SK-MEL-5 (cell line): ENCODE results near the gene STAB1. TPM values are rescaled to one million over a fixed set of nuclear protein-coding genes. Genes with fewer than 3 reads are reported as not detected.

Source experiments
- DNase-seq: peaks from one replicate; pipeline ENCODE4 v3.0.0-alpha.2; 2016; ENCODE audit warnings: low read depth, low spot score
- in situ Hi-C: cut with HindIII; loops from 2 replicates; pipeline ENCODE4 v1.10.0; 2016; ENCODE audit warnings: low sequenced_read_pairs, high pct_unique_total_duplicates, low pct_unique_long_range_greater_than_20kb
- total RNA-seq: library from RNA; depleted of rRNA; stranded (reverse); fragments of >200 nt; shearing (Covaris generic); gene quantifications from 2 replicates; pipeline ENCODE4 v1.2.3, GENCODE V29; 2014

STAB1 gene
- total RNA-seq, 1 experiment from 2014 or later, result not detected

DNA sequence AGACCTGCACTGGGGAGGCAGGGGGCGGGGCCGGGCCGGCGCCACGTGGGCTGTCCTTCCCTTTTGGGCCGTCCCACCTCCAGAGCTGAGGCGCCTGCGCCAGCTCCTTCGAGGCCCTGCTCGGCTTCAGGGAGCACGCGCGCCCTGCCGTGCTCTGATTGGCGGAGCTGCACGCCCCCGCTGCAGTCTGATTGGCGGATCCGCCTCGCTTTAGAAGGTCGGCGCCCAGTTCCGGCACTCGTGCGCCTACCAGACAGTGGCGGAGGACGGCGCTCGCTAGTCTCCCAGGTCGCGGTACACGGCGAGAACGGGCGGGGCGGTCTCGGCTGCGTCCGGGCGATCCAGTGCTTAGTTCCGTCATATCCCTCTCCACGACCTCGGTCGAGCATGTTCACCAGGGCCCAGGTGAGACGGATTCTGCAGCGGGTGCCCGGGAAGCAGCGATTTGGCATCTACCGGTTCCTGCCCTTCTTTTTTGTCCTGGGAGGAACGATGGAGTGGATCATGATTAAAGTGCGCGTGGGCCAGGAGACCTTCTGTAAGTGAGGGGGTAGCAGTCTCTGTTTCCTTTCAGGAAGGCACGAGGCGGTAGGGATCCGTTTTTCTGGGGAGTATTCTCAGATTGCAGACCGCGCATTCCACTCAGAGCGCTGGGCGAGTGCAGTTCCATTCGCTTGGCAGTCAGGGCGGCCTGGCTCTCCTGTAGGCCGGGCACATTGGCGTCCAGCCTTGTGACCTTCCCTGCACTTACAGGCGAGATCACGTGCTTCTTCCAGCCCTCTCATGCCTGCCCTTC is 41.4 kb downstream of the STAB1 start, which contains the start of gene UQCC5:
Gene UQCC5 (plus strand): TSS at position 237 of the 796 bp plus-strand sequence. CDS start 151 bp downstream, at position 388.
- peak; percentile 98 for DNase-seq
- in situ Hi-C loops, result no loop called here

DNA sequence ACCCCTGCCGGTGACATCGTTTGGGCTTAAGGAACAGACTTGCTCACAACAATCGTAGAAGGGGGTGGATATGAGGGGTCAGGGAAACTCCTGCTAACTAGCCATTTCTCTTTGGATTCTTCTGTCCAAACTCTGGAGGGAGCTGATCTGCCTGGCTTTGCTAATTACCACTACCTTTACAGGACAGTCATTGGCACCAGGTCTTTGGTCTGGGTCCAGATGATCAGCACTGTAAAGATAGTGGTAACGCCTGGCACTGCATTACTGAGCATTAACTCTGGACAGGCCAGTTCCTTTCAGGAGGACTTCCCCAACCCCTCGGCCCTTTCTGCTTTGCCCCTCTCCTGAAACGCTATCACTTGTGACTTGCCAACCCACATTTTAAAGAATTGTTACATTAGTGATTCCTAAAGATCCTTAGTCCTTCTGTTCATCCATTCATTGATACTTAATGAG is 42.1 kb downstream of the STAB1 start:
- no peak for DNase-seq
- in situ Hi-C loops, result no loop called here

DNA sequence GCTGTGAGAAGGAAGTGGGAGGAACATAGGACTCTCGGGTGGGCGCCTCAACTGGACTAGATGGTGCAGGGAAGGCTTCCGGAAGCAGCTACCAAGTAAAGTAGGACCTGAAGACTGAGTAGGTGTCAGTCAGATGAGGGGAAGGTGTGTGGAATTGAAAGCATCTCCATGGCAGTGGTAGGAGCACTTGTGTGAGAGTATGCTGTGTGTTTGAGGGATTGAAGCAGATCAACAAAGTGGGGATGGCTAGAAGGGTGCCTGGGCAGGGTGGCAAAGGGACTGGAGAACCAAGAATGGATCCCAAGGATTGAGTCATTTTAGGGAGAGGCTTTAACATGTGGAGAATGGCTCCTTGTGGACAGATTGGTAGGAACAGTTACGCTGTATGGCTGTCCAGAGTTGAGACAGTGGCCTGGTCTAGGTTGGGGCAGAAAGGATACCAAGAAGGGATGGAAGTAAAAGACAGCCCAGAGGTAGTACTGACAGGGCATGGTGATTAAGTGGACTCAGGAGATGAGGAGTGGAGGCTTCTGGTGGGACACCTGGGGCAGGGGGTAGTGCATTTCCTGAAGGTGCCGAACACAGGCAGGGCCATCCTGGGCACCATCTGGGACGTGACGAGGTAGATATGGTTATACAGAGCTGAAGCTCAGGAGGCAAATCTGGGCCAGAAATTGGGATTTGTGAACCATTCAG is 42.7 kb downstream of the STAB1 start:
- no peak for DNase-seq
- in situ Hi-C loops, result no loop called here

DNA sequence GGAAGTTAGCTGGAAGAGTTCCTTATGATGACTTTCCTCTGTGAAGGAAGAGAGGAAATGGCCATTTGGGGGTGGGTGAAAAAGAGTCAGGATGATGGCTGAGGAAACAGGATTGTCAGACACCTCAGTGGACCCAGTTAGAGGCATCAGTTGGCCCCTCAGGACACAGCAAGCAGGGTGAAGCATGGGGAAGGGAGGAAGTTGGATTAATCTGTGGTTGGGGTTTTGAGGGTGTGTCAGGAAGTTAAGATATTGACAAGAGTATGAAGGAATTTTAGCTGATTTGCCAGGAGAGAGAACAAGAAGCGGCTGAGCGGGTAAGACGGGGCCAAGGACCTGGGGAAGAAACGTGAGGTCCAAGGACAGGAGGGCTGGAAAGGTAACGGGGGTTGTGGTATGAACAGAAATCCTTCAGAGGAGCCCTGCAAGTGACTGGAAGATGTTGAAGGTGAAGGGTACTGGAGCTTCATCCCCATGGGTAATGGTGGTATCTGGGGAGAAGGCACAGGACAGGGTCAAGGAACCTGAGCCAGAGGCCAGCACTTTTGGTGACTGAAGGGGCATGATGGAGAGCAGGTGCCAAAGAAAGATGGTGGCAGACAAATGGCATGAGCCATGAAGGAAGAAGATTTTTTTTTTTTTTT is 44.0 kb downstream of the STAB1 start:
- in situ Hi-C loops, result no loop called here

DNA sequence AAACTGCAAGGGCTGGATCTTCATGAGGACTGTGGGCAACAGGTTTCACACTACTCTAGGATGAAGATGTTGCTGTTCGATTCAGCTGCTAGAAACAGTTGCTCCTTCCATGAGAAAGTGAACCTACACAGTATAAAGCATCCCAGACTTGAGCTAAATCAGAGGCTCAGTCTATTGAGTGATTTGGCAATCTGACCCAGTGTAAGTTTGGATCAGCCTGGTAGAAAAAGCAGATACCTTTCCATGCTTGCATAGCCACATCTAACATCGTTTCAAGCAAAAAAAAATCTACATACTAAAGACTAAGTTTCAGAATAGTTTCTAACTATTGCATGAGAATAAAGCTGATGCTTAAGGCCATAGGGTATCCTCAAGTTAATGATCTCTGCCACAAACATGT is 45.9 kb downstream of the STAB1 start:
- in situ Hi-C loops, result no loop called here
- DNase-seq, result no peak

More for the DNA sequence above, 44.0 kb downstream of the STAB1 start:
- DNase-seq, result no peak

DNA sequence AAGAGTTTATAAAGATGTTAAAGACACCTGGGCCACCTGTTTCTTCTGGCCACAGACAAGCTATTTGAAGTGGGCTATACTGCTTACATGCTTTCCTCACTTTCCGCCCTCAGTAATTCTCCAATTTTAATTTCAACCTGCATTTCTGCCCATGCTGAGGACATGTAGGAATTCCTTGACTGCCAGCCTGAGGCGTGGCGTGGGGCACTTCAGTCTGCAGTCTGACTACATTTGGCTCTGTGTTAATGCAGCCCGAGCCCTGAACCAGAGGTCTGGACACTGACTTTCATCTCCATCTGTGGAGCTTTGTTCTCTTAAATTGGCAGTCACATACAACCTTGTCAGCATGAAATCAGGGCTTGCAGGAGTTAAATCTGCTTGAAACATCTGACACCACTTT is 49.8 kb downstream of the STAB1 start:
- in situ Hi-C loops, result no loop called here
- DNase-seq, result no peak

DNA sequence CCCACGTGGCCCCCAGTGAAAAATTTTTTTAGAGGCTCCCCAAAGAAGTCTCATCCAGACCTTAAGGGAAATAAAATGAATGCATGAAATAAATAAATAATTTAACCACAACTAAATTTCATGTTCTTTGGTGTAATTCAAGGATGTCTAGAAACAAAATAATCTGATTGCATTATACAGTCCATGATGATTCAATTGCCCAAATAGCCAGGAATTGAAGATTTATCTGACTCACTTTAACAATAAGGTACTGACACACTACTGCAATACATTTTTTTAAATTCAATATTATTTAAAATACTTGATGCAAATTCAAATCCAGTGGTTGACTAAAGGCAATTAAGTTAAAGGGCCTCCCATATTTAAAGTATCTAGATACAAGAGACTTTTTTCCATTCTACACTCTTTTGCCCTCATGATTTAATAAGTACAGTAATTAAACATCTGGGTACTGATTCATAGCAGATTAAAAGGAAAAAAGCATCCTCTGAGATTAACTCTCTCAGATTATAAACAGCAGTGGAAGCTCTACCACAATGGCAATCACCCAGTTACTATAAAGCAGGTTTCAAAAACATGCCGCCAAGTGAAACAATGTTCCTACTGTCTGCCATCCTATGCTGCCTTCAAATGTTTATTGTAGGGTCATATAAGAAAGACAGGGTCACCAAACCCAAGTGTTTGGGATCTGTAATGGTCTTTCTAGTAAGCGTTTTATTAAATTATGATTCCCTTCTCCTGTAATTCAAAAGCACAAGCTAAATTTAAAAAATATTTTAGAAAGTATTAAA is 51.2 kb downstream of the STAB1 start:
- DNase-seq, result no peak
- in situ Hi-C loops, result no loop called here

DNA sequence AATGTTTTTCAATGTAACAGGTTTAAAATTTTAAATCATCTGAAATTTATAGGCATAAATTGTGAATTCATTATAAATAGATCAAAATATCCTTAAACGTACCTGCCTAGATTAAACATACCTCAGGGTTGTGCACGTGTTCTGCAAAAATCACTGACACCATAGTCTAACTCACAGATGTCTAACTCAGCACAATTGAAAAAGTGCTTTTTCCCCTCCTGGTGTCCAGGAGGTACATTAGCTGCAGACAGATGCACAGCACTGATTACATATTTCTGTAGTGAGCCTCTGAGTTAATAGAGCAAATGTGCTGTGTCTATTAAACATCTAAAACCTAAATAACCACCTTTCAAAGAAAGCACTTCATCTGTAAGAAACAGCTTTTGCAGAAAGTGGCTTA is 52.0 kb downstream of the STAB1 start:
- no peak for DNase-seq
- in situ Hi-C loops, result no loop called here

DNA sequence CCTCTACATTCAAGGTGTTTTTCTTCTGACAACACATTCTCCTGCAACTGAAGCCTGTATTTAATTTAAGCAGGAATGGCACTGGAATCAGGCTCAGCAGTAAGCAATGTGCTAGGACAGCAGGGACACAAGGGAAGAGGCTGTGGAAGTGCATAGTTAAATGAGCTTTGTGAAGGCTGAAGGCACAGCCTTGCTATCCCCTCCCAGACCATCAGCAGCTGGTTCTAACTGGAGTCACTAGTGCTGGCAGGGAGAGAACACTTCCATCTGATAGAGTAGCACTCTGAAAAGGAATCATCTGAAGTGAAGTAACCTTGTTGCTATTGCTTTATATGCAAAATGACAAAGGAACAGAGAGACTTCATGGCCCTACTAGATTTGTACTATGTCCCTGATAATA is 56.0 kb downstream of the STAB1 start:
- no peak for DNase-seq
- in situ Hi-C loops, result no loop called here

DNA sequence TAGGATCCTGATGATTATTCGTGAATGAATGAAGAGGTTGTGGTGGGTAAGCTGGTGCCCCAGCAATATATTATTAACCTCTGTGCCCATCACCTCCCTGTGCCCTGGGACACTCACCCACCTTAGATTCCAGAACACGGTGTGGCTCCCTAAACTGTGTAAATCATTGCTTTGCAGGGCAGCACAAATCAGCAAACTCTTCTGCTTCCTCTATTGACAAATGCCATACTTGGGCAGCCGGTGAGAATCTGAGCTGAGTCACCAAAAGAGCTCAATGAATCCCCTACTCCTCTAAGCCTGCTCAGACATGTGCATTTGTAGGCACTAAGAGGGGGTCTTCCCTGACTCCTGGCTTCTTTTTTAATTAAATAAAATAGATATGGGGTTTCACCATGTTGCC is 57.0 kb downstream of the STAB1 start:
- DNase-seq, result no peak
- in situ Hi-C loops, result no loop called here

DNA sequence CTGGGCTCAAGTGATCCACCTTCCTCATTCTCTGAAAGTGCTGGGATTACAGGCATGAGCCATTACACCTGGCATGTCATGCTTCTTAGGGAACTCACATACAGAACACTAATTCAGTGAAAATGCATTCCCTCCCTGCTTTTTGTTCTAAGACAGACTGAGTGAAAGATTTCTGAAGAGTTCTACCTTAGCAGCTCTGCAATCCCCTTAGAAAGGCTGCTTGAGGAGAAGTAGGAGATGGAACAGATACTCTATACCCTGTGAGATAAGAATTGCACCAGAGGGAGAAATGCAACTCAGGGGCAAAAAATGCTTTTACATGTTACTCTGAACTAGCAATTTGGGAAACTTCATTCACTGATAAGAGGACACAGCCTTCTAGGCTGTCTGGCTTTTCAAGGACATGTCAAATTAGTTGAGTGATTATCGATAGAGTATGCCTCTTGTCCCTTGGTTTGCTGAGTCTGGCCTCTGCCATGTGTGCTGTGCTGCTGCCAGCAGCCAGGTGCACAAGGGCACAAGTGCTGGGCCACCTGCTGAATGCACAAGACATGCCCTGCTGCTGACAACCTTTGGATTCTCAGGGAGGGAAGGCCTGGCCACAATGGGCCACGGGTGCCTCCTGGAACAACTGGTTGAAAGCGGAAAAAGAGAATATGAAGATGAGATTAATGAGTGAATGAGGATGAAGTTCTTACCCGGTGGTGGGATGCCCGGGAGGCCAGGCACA is 59.1 kb downstream of the STAB1 start:
- no peak for DNase-seq
- in situ Hi-C loops, result no loop called here

DNA sequence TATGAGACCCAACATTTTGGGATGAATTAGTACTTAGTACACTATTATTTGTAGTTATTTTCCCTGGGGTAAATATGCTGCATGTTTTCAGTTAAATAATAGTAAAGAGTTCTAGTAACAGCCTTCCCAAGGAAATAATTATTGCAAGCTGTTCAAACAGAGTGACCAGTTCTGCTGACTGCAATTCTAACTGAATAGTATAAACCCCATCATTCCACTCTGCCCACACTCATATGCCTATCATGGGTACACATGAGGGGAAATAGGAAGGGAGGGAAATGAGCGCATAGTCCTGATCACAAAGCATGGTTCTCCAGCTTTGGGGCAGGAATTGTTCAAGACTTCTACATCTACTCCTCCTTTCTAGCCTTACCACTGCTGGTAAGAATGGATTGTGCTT is 59.9 kb downstream of the STAB1 start:
- DNase-seq, result no peak
- in situ Hi-C loops, result no loop called here

DNA sequence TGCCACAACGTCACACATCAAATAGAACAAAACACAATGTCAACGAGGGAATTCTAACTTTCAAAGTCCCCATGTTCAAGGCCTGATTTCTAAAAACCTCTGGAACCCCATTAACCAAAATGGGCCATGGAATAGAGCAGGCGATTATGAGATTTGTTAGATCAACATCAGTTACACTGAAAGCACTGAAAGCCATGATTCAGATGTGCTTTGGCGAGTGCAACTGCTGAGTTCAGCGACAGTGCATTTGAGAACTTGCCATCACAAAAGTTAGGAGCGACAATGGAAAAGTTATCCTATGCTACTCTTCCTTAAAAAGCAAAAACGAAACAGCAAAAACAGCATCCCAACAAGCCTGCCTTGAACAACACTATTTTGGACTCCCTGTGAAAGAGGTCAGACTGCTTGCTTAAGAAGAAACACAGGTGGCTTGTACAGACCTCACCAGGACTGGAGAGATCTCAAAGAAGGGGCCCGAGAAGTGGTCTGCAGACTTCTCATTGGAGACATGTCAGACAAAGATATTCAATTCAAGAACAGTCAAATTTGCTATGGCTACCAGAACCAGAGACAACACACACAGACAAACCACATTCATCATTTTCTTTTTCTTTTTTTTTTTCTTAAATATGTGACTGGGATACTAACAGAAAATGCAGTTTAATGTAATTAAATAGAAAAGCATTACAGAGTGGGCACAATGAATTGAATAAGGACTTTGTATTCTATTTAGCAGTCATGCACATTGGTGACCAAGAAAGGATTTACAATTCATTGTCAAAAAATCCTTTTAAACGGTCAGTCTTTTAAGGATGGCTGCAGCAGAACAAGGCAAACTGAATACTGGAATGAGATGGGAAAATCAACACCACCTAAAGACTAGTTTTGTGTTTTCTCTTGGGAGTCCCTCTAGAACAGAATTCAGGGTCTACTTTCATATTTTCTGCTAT is 62.1 kb downstream of the STAB1 start:
- no peak for DNase-seq
- in situ Hi-C loops, result no loop called here

DNA sequence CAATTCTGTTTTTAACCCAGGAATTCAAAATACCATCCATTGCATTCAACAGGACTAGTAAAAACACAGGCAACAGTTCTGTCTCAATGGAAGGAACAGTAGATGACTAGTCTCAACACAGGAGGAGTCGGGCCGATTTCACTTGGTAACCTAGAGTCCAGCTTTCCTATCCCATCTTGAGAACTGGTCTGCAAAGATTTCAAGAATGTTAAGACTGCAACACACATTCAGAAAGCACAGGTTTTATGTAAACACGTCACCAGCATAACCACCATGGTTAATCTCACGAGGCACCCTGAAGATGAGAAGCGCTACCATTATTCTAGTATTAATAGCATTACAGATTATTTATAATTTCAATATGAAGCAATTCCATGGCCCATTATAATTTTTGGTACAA is 63.3 kb downstream of the STAB1 start:
- in situ Hi-C loops, result no loop called here
- no peak for DNase-seq

DNA sequence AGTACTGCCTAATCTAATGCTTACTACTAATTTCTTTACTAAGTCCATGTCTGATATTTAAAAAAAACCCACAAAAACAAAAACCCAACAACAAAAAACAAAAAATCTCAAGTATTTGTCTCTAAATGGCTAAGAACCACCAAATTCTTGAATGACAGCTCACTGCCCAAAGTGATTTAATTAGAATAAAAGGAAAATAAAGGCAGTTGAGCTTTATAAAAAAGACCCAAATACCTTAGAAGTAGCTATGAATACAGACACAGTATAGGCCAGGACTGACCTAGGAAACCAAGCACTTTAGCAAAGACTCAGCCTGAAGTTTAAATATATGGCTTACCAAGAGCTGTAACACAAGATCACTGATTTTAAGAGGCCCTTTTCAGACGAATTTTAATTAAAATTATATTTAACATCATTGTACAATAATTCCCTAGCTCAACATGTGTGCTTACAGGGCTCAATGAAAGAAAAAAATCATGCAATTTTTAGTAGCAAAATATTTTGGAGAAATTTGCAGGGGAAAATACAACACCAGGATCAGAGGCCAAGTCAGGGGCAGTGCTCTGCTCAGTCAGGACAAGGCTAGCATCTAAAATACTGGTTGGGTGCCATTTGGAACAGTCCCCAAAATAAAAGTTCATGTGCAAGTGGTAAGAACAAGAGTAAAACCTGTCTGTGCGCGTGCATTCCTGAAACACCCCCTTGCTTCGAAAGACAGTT is 66.0 kb downstream of the STAB1 start:
- DNase-seq, result no peak
- in situ Hi-C loops, result no loop called here

DNA sequence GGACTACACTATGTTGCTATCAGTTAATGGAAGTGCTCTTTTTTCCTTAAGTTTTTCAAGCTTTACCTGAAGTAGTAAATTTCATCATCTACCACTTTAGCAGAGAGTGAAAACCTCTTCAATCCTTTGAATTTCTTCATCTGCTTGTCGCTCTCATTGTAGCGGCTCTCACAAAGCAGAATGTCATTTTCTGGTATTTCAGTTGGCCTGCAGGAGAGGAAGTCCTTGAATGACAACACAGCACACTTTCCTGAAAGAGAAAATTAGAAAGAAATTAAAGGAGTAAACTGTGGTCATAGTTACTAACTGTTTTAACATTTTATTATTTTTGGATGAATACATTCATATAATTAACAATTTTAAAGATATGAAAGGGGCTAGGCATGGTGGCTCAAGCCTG is 68.8 kb downstream of the STAB1 start:
- DNase-seq, result no peak
- in situ Hi-C loops, result no loop called here
